GM13976 (cell line): ENCODE data around the gene SUGCT.

Source experiments
- DNase-seq: peaks from one replicate; pipeline ENCODE4 v3.0.0; 2012; ENCODE audit warnings: low spot score
- CTCF ChIP-seq: IDR thresholded peaks from 2 replicates; pipeline ENCODE4 v1.5.1; 2012; ENCODE audit warnings: borderline replicate concordance, mild to moderate bottlenecking; ENCODE audit not compliant: insufficient read depth; ENCODE audit errors: extremely low read depth, missing control alignments, control extremely low read depth
- in situ Hi-C: fragments of 300-500 bp; cut with MboI; formaldehyde crosslinking; loops from one replicate; pipeline ENCODE4 v1.12.0; 2022; ENCODE audit warnings: low sequenced_read_pairs, mixed read lengths, inconsistent platforms; ENCODE audit not compliant: unreplicated experiment

SUGCT gene

GRCh38 chr7:40753455-40753854 lies 618.6 kb downstream of the SUGCT start:
- in situ Hi-C loops: no loop called here
- no peak for TF ChIP-seq CTCF
- no peak for DNase-seq

GRCh38 chr7:40755438-40755837 lies 620.6 kb downstream of the SUGCT start:
- no peak for DNase-seq
- in situ Hi-C loops: no loop called here
- TF ChIP-seq CTCF: no peak

GRCh38 chr7:40757109-40757508 lies 622.3 kb downstream of the SUGCT start:
- DNase-seq: no peak
- TF ChIP-seq CTCF: no peak
- in situ Hi-C loops: no loop called here

- in situ Hi-C loops: no loop called here
- no peak for TF ChIP-seq CTCF
- no peak for DNase-seq
Observed at GRCh38 chr7:40758590-40758989, 623.8 kb downstream of the SUGCT start.

GRCh38 chr7:40760293-40760964 lies 625.6 kb downstream of the SUGCT start:
- DNase-seq: no peak
- in situ Hi-C loops: no loop called here
- TF ChIP-seq CTCF: no peak

GRCh38 chr7:40760987-40761386 lies 626.2 kb downstream of the SUGCT start:
- no peak for TF ChIP-seq CTCF
- in situ Hi-C loops: no loop called here
- DNase-seq: no peak

GRCh38 chr7:40761762-40762560 lies 627.2 kb downstream of the SUGCT start:
- no peak for DNase-seq
- in situ Hi-C loops: no loop called here
- no peak for TF ChIP-seq CTCF
